Measurements from ENCODE around the gene SRSF2.
A peak's percentile ranks its signal among the peaks of the same experiment; 100 is the strongest.
"Not testable (repeated sequence)": the region's sequence is repeated elsewhere in the genome, so short reads cannot be mapped to it uniquely, and the experiment has no call there.

Gene SRSF2

DNA sequence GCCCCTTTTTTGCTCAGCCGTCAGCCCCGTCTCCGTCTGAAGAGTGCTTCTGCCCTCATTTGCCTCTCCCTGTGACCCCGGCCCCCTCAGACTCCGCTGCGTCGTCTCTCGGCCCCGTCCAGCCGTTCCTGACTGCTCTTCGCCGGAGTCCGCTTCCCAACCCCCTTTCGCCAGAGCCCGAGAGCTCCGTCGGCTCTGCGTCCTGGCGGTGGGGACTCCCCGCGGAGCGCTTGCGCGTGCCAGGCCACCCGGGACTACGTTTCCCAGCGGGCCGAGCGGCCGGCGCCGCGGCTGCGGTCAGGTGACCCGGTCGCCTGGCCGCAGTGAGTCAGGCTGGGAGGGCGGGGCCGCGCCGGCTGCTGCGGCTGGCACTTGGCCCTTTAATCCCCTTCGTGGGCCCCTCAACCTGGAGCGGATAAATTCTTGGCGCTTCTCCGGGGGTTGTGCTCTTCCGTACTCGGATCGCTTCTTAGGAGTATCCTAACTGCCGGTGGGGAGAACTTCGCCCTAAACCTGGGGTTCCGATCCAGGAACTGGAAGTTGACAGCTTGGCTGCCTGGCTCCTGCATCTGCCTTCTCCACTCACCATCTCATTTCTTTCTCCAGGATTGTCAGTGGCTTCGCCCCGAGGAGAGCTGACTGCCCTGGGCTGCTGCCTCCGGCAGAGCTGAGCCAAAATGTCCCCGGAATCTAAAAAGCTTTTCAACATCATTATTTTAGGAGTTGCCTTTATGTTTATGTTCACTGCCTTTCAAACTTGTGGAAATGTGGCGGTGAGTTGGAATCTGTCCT lies 741 bp upstream of the SRSF2 start, which contains the start of gene MFSD11:
TSS of gene MFSD11 (plus strand) at position 444 of the 792 bp plus-strand sequence. CDS start at position 678, 234 bp downstream.
- DNase-seq: peak; percentile 88 to 93

DNA sequence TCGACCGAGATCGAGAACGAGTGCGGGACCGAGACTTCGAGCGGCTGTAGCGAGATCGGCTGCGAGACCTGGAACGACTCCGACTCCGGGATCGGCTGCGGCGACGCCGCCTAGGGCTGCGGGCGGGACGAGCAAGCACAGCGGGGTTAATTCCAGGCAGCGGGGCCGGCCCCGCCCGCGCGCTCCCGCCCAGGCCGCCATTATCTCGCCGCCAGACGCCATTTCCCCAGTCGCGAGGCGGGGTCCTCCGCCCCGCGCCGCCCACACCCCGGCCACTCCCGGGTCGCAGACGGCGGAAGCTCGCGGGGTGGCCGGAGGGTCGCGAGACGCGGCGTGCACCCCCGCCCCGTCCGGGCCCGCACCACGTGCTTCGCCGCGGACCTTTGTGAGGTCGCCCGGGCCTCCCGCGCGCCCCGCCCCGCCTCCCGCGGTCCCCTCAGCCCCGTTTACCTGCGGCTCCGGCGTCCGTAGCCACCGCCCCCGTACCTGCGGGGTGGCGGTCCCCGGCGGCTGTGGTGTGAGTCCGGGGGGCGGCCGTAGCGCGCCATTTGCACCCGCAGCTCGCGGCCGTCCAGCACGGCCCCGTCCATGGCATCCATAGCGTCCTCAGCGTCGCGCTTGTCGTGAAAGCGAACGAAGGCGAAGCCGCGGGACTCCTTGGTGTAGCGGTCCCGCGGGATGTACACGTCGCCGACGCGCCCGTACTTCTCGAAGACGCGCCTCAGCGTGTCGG lies 616 bp downstream of the SRSF2 start:
- DNase-seq: peak in 1 of 2 experiments; percentile 16

- DNase-seq: no peak
Measured at GRCh38 chr17:76735586-76736348, 1.4 kb downstream of the SRSF2 start.

DNA sequence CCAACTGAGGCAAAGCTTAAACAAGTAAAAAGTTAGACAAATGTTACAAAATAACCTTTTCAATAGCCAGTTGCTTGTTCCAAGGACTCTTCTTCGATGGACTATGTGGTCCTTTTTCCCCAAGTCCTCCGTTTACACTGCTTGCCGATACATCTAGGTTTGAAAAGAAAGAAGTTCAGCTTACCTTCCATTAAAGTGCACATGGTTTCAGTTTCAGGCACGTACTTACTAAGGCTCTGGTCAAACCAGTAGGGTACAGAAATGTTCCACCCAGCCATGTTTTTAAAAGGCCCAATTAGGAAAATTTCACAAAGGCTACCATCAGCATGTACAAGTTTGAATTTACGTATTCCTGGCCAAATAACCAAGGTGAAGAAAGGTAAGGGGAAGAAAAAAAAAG lies 2.1 kb downstream of the SRSF2 start:
- DNase-seq: no peak

DNA sequence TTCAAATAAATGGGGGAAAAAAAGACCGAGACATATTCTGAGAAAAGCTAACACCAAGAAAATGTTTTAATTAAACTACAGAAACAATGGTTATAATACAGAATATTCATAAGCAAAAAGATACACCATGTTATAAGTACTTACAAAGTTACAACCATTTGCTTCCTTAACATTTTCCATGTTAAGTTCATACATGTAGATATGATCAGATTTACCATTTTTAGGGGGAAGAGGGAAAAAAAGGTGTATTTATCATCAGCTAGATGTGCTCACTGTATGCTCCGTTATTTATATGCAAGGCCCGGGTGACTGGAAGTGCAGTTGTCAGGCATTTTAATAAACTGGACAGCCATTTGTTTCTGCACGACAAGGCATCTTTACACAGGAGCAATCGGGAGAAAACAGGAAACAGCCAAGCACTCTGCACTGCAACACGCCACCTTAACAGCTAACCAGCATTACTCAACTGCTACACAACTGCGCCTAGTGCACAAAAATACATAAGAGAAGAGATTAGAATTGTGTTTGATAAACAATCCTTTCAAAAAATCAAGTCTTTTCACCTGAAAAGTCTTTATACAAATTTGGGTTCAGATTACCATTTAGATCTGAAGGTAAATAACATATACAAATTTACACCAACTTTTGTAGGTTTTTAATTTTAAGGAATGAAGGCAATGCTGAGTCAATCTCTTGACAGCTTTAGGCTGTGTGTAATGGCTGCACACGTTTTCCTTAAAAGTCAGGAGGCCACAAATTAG lies 2.9 kb downstream of the SRSF2 start:
- DNase-seq: no peak

DNA sequence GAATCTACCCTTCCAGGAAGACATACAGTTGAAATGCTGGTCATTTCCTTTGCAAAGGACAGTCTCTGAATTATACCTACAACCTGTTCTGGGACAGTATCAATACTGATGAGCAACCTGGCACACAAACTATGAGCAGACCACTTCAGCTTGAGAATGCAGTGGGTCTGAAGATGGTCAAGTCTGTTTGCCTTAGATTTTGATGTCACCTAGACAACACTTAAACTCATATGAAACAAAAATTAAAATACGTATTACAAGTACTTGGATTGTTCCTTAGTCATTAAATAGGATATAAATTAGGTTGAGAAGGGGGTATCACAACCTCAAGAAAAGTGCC lies 3.5 kb downstream of the SRSF2 start:
- DNase-seq: no peak

GRCh38 chr17:76732734-76733617 lies 4.2 kb downstream of the SRSF2 start:
- DNase-seq: no peak

DNA sequence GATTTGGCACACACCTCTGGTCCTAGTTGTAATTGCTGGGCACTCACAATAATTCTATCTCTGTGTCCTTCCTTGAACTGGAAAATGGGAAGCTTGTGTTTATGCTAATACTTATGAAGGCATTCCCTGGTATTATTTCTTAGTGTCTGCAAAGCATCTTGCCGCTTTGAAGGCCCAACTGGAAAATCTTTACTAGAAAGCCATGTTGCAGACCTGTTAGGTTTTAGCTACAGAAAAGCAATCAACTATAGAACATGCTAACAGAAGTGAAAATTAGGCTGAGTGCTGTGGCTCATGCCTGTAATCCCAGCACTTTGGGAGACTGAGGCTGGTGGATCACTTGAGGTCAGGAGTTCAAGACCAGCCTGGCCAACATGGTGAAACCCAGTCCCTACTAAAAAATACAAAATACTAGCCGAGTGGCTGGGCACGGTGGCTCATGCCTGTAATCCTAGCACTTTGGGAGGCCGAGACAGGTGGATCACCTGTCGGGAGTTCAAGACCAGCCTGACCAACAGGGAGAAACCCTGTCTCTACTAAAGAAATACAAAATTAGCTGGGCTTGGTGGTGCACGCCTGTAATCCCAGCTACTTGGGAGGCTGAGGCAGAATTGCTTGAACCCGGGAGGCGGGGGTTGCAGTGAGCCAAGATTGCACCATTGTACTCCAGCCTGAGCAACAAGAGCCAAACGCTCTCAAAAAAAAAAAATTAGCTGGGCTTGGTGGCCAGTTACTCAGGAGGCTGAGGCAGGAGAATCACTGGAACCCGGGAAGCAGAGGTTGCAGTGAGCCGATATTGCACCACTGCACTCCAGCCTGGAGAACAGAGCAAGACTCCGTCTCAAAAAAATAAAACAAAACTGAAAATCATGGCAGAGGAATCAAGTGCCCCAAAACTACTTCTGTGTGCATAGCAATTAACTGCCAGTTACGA lies 5.1 kb downstream of the SRSF2 start:
- DNase-seq: not testable (repeated sequence)

DNA sequence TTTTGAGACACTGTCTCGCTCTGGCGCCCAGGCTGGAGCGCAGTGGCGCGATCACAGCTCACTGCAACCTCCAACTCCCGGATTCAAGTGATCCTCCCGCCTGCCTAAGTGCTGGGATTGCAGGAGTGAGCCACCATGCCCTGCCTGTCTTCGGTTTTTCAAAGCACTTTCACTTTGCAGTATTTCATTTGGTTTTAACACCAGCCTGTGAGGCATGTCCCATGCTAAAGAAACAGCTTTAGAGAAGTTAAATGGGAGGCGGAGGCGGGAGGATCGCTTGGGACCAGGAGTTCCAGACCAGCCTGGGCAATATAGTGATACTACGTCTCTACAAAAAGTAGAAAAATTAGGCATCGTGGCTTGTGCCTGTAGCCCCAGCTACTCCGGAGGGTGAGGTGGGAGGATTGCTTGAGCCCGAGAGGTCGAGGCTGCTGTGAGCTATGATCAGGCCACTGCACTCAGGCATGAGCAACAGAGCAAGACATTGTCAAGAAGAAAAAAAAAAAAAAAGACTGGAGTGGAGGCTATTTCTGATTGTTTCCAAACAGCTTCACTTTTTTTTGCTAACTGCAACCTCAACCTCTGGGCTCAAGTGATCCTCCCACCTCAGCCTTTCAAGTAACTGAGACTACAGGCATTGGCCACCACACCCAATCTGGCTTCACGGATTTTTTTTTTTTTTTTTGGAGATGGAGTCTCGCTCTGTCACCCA lies 9.2 kb downstream of the SRSF2 start:
- DNase-seq: no peak

GRCh38 chr17:76726776-76727718 lies 10.1 kb downstream of the SRSF2 start, which contains the start of gene METTL23:
METTL23 (plus strand) TSS chr17:76726839; CDS start chr17:76729711, 2,872 bp downstream.
- DNase-seq: no peak

- peak; percentile 64 to 93 for DNase-seq
Measured at GRCh38 chr17:76726231-76726775, 10.8 kb downstream of the SRSF2 start, which contains the start of gene JMJD6. JMJD6 (minus strand) TSS chr17:76726606; CDS start chr17:76726475, 131 bp downstream.

DNA sequence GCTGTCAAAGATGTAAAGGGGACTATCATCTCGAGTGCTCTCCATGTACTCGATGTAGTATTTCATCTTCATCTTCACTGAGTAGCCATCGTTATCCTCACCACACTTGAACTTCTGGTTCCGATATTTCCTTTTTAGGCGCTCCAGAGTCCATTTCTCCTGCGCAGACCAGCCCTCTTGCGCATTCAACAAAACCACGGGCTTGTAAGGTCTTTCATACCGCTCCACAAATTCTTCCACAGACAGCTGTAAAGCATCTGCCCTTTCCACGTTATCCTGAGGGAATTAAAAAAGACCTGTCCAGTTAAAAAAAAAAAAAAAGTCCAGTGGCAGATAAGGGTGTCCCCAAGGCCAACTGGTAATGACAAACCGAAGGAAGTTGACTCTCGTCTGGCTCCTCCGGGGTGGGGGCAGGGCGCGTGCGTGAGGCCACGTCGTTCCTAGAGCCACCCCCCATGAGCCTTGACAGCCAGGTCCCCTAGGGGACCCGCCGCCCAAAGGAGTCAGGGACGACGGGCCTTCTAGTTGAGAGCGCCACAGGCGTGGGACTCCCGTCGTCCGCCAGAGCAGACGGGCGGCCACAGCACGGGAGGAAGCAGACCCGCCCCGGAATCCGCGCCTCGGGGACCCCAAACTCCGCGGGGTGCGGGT lies 11.4 kb downstream of the SRSF2 start:
- peak in 1 of 2 experiments; percentile 9 for DNase-seq

GRCh38 chr17:76723812-76724211 lies 13.3 kb downstream of the SRSF2 start:
- DNase-seq: no peak

- DNase-seq: not testable (repeated sequence)
Measured at GRCh38 chr17:76722977-76723376, 14.2 kb downstream of the SRSF2 start.

GRCh38 chr17:76722279-76722678 lies 14.9 kb downstream of the SRSF2 start:
- no peak for DNase-seq

DNA sequence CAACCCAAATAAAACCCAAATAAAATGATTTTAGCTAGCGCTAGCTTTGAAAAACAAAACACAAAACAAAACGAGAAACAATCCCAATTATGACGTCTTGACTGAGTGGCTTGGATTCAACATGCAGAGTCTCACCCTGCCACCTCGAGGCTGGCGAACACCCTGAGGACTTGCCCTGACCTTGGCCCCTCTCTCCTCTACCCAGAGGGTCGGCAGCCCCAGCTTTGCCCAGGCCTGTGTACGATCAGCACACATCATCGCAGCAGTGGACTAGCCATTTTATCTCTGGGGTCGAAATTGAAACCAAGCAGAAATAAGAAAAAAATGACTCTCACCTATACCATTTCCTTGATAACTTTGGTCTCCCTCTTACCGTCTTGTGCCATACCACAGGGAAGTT lies 15.7 kb downstream of the SRSF2 start:
- no peak for DNase-seq

- no peak for DNase-seq
Measured at GRCh38 chr17:76720941-76721340, 16.2 kb downstream of the SRSF2 start.

All from NCI-H187 (cell line).